ENCODE results near the gene USP32. TPM values are rescaled to one million over a fixed set of nuclear protein-coding genes. Genes with fewer than 3 reads are reported as not detected.
A peak's percentile ranks its signal among the peaks of the same experiment; 100 is the strongest.

USP32 gene
- total RNA-seq, 6 experiments from 2014 or later: 24.8 to 44.2 (median 33.5) TPM

GRCh38 chr17:60135151-60135950 is 256.6 kb downstream of the USP32 start:
- intact Hi-C loops (cut with DNase I): no loop called here
- DNase-seq (peak; percentile 86 to 93 (median 91)), ATAC-seq (peak; percentile 94 to 97 (median 95))
- peak overlapping the region; percentile 60 to 78 (median 77) for H3K4me3 ChIP-seq
- H3K4me1 ChIP-seq: peaks cover 0 to 6% (median 2%) of the 10 kb centered on the region in 4 donors
- peak overlapping the region in 1 of 3 donors; percentile 33 for H3K27ac ChIP-seq
- H3K36me3 ChIP-seq: no peaks in the 10 kb centered on the region
- 5% methylated on average over 23 of the region's 54 CpGs for WGBS (ENCODE audit: insufficient coverage, low coverage, low lambda C conversion rate, missing lambda C conversion rate)
- peaks cover 0 to 8% of the 10 kb centered on the region in 2 donors for H3K27me3 ChIP-seq
- H3K9me3 ChIP-seq: no peaks in the 10 kb centered on the region
- peak; percentile 47 for TF ChIP-seq POLR2A (IDR thresholded peaks at IDR 0.05)
- TF ChIP-seq CTCF (IDR thresholded peaks at IDR 0.05): no peak

GRCh38 chr17:60134396-60135150 is 257.4 kb downstream of the USP32 start:
- H3K27me3 ChIP-seq: peaks cover 0 to 6% of the 10 kb centered on the region in 2 donors
- peak overlapping the region; percentile 60 to 78 (median 77) for H3K4me3 ChIP-seq
- no peaks in the 10 kb centered on the region for H3K9me3 ChIP-seq
- WGBS (ENCODE audit: insufficient coverage, low coverage, low lambda C conversion rate, missing lambda C conversion rate): 11% methylated on average over 15 of the region's 16 CpGs
- ATAC-seq (peak; percentile 7 to 42 (median 24)), DNase-seq (peak in 2 of 3 donors; percentile 45 to 46)
- H3K4me1 ChIP-seq: peaks cover 0 to 1% (median under 1%) of the 10 kb centered on the region in 4 donors
- H3K27ac ChIP-seq: peak overlapping the region in 1 of 3 donors; percentile 33
- no peaks in the 10 kb centered on the region for H3K36me3 ChIP-seq
- no peak for TF ChIP-seq CTCF (IDR thresholded peaks at IDR 0.05)
- TF ChIP-seq POLR2A (IDR thresholded peaks at IDR 0.05): no peak
- intact Hi-C loops (cut with DNase I): no loop called here

- intact Hi-C loops (cut with DNase I): no loop called here
Measured at GRCh38 chr17:60130466-60130865, 261.5 kb downstream of the USP32 start.

GRCh38 chr17:60129164-60129563 is 262.8 kb downstream of the USP32 start:
- Histone ChIP-seq H3K36me3 (no peaks in the 10 kb centered on the region), H3K27me3 (no peaks in the 10 kb centered on the region), H3K4me3 (no peak overlapping the region), H3K4me1 (no peaks in the 10 kb centered on the region), H3K9me3 (no peaks in the 10 kb centered on the region), H3K27ac (no peak overlapping the region)
- ATAC-seq (no peak), DNase-seq (no peak)
- no peak for TF ChIP-seq POLR2A (IDR thresholded peaks at IDR 0.05)
- intact Hi-C loops (cut with DNase I): no loop called here
- WGBS (ENCODE audit: insufficient coverage, low coverage, low lambda C conversion rate, missing lambda C conversion rate): 88% methylated on average over 2 of the region's 4 CpGs

More at GRCh38 chr17:60130466-60130865, 261.5 kb downstream of the USP32 start:
- no peak for TF ChIP-seq CTCF (IDR thresholded peaks at IDR 0.05)
- Histone ChIP-seq H3K27ac (no peak overlapping the region), H3K36me3 (no peaks in the 10 kb centered on the region), H3K4me1 (no peaks in the 10 kb centered on the region), H3K4me3 (no peak overlapping the region), H3K9me3 (no peaks in the 10 kb centered on the region), H3K27me3 (no peaks in the 10 kb centered on the region)
- WGBS (ENCODE audit: insufficient coverage, low coverage, low lambda C conversion rate, missing lambda C conversion rate): 81% methylated on average over 3 of the region's 3 CpGs
- ATAC-seq (no peak), DNase-seq (no peak)

Small RNAs within 50 kb of the gene (small RNA-seq; reads per million reads assigned to genes)
- 46.8 to 118 reads per million in 2 experiments for gene SCARNA20

Other genes with a start within 250 kb of the USP32 start
- under 1 TPM in 3 of 6 experiments, not detected in 3; 0.33 to 0.37 (median 0.35) TPM for gene CA4, start 242.2 kb downstream of the USP32 start, total RNA-seq
- not detected for gene CHCT1, start 30.4 kb upstream of the USP32 start, total RNA-seq
- 10 to 100 TPM in 5 of 6 experiments, 1 to 10 TPM in 1; 8.7 to 19.3 (median 13.0) TPM for gene APPBP2, start 134.1 kb upstream of the USP32 start, total RNA-seq
- gene PPM1D, start 208.1 kb upstream of the USP32 start, total RNA-seq: 1 to 10 TPM; 4.9 to 5.6 (median 5.4) TPM

All from right lobe of liver (tissue), 6 donors.